HL-60 (cell line): ENCODE measurements around the gene HYAL3.
"Not testable (repeated sequence)": the region's sequence is repeated elsewhere in the genome, so short reads cannot be mapped to it uniquely, and the experiment has no call there.

Source experiments
- DNase-seq, 2 experiments: peaks; one replicate each; pipeline ENCODE4 v3.0.0-alpha.2; 2010 to 2020; ENCODE audit warnings: low read depth in 1 of 2, low spot score in 1 of 2
- H3K27ac ChIP-seq: fragments of 250-450 bp; sonication (Bioruptor Pico); replicated peaks from 2 replicates; pipeline ENCODE4 v1.5.1; 2020; ENCODE audit warnings: mild to moderate bottlenecking, moderate library complexity
- H3K27me3 ChIP-seq: fragments of 250-450 bp; sonication (Bioruptor Pico); 2 replicates; pipeline ENCODE4 v1.5.1; 2021; ENCODE audit warnings: mild to moderate bottlenecking, moderate library complexity; ENCODE audit not compliant: insufficient read depth, poor library complexity, severe bottlenecking
- H3K4me3 ChIP-seq: replicated peaks from 2 replicates; pipeline ENCODE4 v1.5.1; 2011; ENCODE audit warnings: mild to moderate bottlenecking, control low read depth, low read length; ENCODE audit not compliant: insufficient read depth
- CTCF ChIP-seq: IDR thresholded peaks from one replicate; pipeline ENCODE4 v1.5.1; 2011; ENCODE audit warnings: low read length, control low read depth, inconsistent platforms; ENCODE audit not compliant: insufficient read depth
- GABPA ChIP-seq: IDR thresholded peaks from 2 replicates; pipeline ENCODE4 v1.6.1; 2012; ENCODE audit warnings: low read depth
- POLR2AphosphoS5 ChIP-seq: IDR thresholded peaks from 2 replicates; pipeline ENCODE4 v1.6.1; 2012; ENCODE audit warnings: low read depth
- REST ChIP-seq: IDR thresholded peaks from 2 replicates; pipeline ENCODE4 v1.6.1; 2012; ENCODE audit warnings: low read depth; ENCODE audit not compliant: insufficient replicate concordance
- SPI1 ChIP-seq: IDR thresholded peaks from 2 replicates; pipeline ENCODE4 v1.6.1; 2012; ENCODE audit warnings: low read depth, mild to moderate bottlenecking, borderline replicate concordance

HYAL3 gene

GRCh38 chr3:50287262-50287661 lies 11.9 kb downstream of the HYAL3 start:
- TF ChIP-seq CTCF (no peak), REST (no peak), POLR2AphosphoS5 (no peak), GABPA (no peak), SPI1 (no peak)
- Histone ChIP-seq H3K27me3 (no peaks in the 10 kb centered on the region), H3K4me3 (no peak overlapping the region), H3K27ac (no peak overlapping the region)
- no peak for DNase-seq

GRCh38 chr3:50286322-50287227 lies 12.6 kb downstream of the HYAL3 start:
- DNase-seq = no peak
- Histone ChIP-seq H3K4me3 (no peak overlapping the region), H3K27me3 (no peaks in the 10 kb centered on the region), H3K27ac (no peak overlapping the region)
- TF ChIP-seq POLR2AphosphoS5 = peak; percentile 57
- no peak for TF ChIP-seq GABPA
- no peak for TF ChIP-seq SPI1
- no peak for TF ChIP-seq REST

GRCh38 chr3:50284121-50284520 lies 15.1 kb downstream of the HYAL3 start:
- H3K27me3 ChIP-seq, H3K27ac ChIP-seq, DNase-seq: not testable (repeated sequence)

GRCh38 chr3:50279255-50280016 lies 19.8 kb downstream of the HYAL3 start:
- Histone ChIP-seq H3K27me3 (peaks cover 28% of the 10 kb centered on the region), H3K27ac (no peak overlapping the region)
- TF ChIP-seq SPI1 (no peak), GABPA (no peak), REST (no peak)

More at GRCh38 chr3:50284121-50284520, 15.1 kb downstream of the HYAL3 start:
- not testable (repeated sequence) for H3K4me3 ChIP-seq

More at GRCh38 chr3:50279255-50280016, 19.8 kb downstream of the HYAL3 start:
- DNase-seq = no peak
- H3K4me3 ChIP-seq = no peak overlapping the region
